HEK293 (cell line): Measurements from ENCODE around the gene RINL.

Experiments used
- CTCF ChIA-PET: fragments of 350-600 bp; formaldehyde crosslinking; extraction: SDS; loops from one replicate; lab custom pipeline; 2021; ENCODE audit warnings: antibody characterized with exemption; lab: Yijun Ruan, JAX
- POLR2A ChIA-PET: fragments of 300-600 bp; formaldehyde crosslinking; extraction: SDS; loops from one replicate; lab custom pipeline; 2020; ENCODE audit warnings: antibody characterized with exemption, inconsistent platforms; lab: Yijun Ruan, JAX
- H3K27ac ChIP-seq: fragments of 200-500 bp; sonication (Bioruptor generic); 2 replicates; pipeline ENCODE4 v1.5.1; 2014; ENCODE audit warnings: low read depth, low read length, control low read depth, inconsistent platforms; ENCODE audit errors: extremely low read depth
- H3K36me3 ChIP-seq, 2 experiments: fragments of 200-500 bp in 1 of 2; sonication (Bioruptor generic) in 1 of 2; 1 replicate in 1 of 2; 2 replicates in 1 of 2; pipeline ENCODE4 v1.5.1; 2014 to 2017; ENCODE audit warnings: inconsistent platforms in 2 of 2, low read length in 2 of 2; ENCODE audit not compliant: control insufficient read depth in 2 of 2, insufficient read depth in 1 of 2
- H3K4me1 ChIP-seq: fragments of 200-500 bp; sonication (Bioruptor generic); 2 replicates; pipeline ENCODE4 v1.5.1; 2014; ENCODE audit warnings: mild to moderate bottlenecking, low read length, inconsistent platforms; ENCODE audit not compliant: control insufficient read depth, insufficient read depth
- H3K4me3 ChIP-seq: 2 replicates; pipeline ENCODE4 v1.5.1; 2011; ENCODE audit warnings: low read depth, mild to moderate bottlenecking, control low read depth, low read length, moderate library complexity
- H3K9me3 ChIP-seq: fragments of 200-500 bp; sonication (Bioruptor generic); 2 replicates; pipeline ENCODE4 v1.5.1; 2014; ENCODE audit warnings: low read depth, low read length, inconsistent platforms; ENCODE audit not compliant: control insufficient read depth, insufficient read depth
- PRDM1 ChIP-seq: fragments of 450-650 bp; formaldehyde crosslinking; IDR thresholded peaks from 2 replicates; pipeline ENCODE4; 2016; ENCODE audit warnings: missing biosample characterization, missing genetic modification characterization
- SP7 ChIP-seq: fragments of 450-650 bp; formaldehyde crosslinking; IDR thresholded peaks from 2 replicates; pipeline ENCODE4 v1.5.1; 2016; ENCODE audit warnings: missing biosample characterization, missing genetic modification characterization
- WT1 ChIP-seq: fragments of 450-650 bp; formaldehyde crosslinking; IDR thresholded peaks from 2 replicates; pipeline ENCODE4 v1.5.1; 2016; ENCODE audit warnings: missing biosample characterization, missing genetic modification characterization
- ZBTB48 ChIP-seq: fragments of 450-650 bp; formaldehyde crosslinking; IDR thresholded peaks from 2 replicates; pipeline ENCODE4 v1.5.1; 2016; ENCODE audit warnings: missing biosample characterization, missing genetic modification characterization
- ZFP3 ChIP-seq: fragments of 450-650 bp; formaldehyde crosslinking; IDR thresholded peaks from 2 replicates; pipeline ENCODE4 v1.5.1; 2016; ENCODE audit warnings: low read depth, missing biosample characterization, missing genetic modification characterization
- ZFP69B ChIP-seq: fragments of 450-650 bp; formaldehyde crosslinking; IDR thresholded peaks from 2 replicates; pipeline ENCODE4 v1.5.1; 2016; ENCODE audit warnings: missing biosample characterization, missing genetic modification characterization
- ZNF112 ChIP-seq: fragments of 450-650 bp; formaldehyde crosslinking; IDR thresholded peaks from 2 replicates; pipeline ENCODE4 v1.5.0; 2017; ENCODE audit warnings: missing biosample characterization, missing genetic modification characterization
- ZNF174 ChIP-seq: fragments of 450-650 bp; formaldehyde crosslinking; IDR thresholded peaks from 2 replicates; pipeline ENCODE4 v1.5.0; 2017; ENCODE audit warnings: missing biosample characterization, mild to moderate bottlenecking, missing genetic modification characterization
- ZNF311 ChIP-seq: fragments of 450-650 bp; formaldehyde crosslinking; IDR thresholded peaks from 2 replicates; pipeline ENCODE4 v1.5.1; 2017; ENCODE audit warnings: missing biosample characterization, missing genetic modification characterization, borderline replicate concordance
- ZNF391 ChIP-seq: fragments of 450-650 bp; formaldehyde crosslinking; IDR thresholded peaks from 2 replicates; pipeline ENCODE4 v1.5.1; 2016; ENCODE audit warnings: low read depth, missing biosample characterization, missing genetic modification characterization, borderline replicate concordance
- TF ChIP-seq, protein P1 (sequence below): fragments of 450-650 bp; formaldehyde crosslinking; conservative IDR thresholded peaks from 2 replicates; pipeline ENCODE4 v1.5.1; 2016; ENCODE audit warnings: low read depth, missing biosample characterization, missing genetic modification characterization
- TF ChIP-seq, protein P2 (sequence below): fragments of 450-650 bp; formaldehyde crosslinking; IDR thresholded peaks from 2 replicates; pipeline ENCODE4 v1.5.0; 2017; ENCODE audit warnings: missing biosample characterization, missing genetic modification characterization, borderline replicate concordance
- TF ChIP-seq, protein P3 (sequence below): fragments of 450-650 bp; formaldehyde crosslinking; IDR thresholded peaks from 2 replicates; pipeline ENCODE4 v1.5.1; 2017; ENCODE audit warnings: missing biosample characterization, mild to moderate bottlenecking, missing genetic modification characterization, moderate library complexity
- TF ChIP-seq, protein P4 (sequence below): fragments of 450-650 bp; formaldehyde crosslinking; IDR thresholded peaks from 2 replicates; pipeline ENCODE4 v1.5.1; 2016; ENCODE audit warnings: missing biosample characterization, missing genetic modification characterization
- TF ChIP-seq, protein P5 (sequence below): fragments of 450-650 bp; formaldehyde crosslinking; IDR thresholded peaks from 2 replicates; pipeline ENCODE4 v1.5.1; 2016; ENCODE audit warnings: missing biosample characterization, missing genetic modification characterization
- TF ChIP-seq, protein P6 (sequence below): fragments of 450-650 bp; formaldehyde crosslinking; optimal IDR thresholded peaks from 2 replicates; pipeline ENCODE3; 2016; ENCODE audit warnings: missing biosample characterization, mild to moderate bottlenecking, missing genetic modification characterization
- TF ChIP-seq, protein P7 (sequence below): fragments of 450-650 bp; formaldehyde crosslinking; IDR thresholded peaks from 2 replicates; pipeline ENCODE4 v1.5.1; 2016; ENCODE audit warnings: missing biosample characterization, missing genetic modification characterization

The RINL gene

DNA sequence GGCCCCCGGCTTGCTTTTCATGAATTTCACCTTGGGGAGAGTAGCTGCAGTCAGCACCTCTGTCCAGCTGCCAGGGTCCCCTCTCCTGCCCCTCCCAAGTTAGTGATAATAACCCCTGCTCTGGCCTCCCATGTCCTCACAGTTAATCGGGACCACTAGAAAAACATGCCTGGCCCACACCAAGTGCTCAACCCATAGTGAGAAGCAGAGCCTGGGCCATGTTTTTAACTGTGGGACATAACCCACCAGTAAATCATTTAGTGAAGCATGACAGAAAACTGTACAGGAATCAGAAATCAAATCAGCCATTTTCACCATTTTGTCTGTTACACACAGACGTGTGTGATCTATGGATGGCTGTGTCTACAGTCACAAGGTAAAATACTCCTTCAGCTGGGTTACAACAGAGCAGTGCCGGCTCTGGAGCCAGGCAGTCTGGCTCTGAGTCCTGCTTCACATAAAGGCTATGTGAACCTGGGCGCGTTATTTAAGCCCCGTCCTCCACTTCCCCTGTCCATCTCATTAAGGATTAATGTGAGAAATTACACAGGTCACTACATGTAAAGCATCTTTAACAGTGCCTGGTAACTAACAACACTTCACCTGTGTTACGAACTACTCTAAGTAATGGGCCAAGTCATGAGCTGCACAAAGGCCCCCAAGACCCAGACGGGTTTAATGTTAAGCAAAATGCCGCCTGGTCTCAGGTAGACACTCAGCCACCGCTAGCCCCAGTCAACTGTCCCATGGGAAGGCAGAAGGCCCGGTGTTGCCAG lies 38.9 kb downstream of the RINL start (continued):
- TF ChIP-seq, protein P1, sequence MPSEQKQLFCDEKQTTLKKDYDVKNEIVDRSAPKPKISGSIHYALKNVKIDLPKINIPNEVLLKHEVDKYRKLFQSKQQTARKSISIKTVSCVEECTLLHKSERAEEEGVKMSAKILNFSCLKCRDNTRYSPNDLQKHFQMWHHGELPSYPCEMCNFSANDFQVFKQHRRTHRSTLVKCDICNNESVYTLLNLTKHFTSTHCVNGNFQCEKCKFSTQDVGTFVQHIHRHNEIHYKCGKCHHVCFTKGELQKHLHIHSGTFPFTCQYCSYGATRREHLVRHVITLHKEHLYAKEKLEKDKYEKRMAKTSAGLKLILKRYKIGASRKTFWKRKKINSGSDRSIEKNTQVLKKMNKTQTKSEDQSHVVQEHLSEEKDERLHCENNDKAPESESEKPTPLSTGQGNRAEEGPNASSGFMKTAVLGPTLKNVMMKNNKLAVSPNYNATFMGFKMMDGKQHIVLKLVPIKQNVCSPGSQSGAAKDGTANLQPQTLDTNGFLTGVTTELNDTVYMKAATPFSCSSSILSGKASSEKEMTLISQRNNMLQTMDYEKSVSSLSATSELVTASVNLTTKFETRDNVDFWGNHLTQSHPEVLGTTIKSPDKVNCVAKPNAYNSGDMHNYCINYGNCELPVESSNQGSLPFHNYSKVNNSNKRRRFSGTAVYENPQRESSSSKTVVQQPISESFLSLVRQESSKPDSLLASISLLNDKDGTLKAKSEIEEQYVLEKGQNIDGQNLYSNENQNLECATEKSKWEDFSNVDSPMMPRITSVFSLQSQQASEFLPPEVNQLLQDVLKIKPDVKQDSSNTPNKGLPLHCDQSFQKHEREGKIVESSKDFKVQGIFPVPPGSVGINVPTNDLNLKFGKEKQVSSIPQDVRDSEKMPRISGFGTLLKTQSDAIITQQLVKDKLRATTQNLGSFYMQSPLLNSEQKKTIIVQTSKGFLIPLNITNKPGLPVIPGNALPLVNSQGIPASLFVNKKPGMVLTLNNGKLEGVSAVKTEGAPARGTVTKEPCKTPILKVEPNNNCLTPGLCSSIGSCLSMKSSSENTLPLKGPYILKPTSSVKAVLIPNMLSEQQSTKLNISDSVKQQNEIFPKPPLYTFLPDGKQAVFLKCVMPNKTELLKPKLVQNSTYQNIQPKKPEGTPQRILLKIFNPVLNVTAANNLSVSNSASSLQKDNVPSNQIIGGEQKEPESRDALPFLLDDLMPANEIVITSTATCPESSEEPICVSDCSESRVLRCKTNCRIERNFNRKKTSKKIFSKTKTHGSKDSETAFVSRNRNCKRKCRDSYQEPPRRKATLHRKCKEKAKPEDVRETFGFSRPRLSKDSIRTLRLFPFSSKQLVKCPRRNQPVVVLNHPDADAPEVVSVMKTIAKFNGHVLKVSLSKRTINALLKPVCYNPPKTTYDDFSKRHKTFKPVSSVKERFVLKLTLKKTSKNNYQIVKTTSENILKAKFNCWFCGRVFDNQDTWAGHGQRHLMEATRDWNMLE (tag by site-specific recombination): no peak
- TF ChIP-seq SP7 (tag by site-specific recombination): no peak
- TF ChIP-seq ZNF391 (tag by site-specific recombination): 0 out of 2 replicates have a peak, but pooled peaks have one; percentile 49
- TF ChIP-seq ZFP3 (tag by site-specific recombination): no peak
- no peak for TF ChIP-seq ZNF174 (tag by site-specific recombination)
- TF ChIP-seq, protein P2, sequence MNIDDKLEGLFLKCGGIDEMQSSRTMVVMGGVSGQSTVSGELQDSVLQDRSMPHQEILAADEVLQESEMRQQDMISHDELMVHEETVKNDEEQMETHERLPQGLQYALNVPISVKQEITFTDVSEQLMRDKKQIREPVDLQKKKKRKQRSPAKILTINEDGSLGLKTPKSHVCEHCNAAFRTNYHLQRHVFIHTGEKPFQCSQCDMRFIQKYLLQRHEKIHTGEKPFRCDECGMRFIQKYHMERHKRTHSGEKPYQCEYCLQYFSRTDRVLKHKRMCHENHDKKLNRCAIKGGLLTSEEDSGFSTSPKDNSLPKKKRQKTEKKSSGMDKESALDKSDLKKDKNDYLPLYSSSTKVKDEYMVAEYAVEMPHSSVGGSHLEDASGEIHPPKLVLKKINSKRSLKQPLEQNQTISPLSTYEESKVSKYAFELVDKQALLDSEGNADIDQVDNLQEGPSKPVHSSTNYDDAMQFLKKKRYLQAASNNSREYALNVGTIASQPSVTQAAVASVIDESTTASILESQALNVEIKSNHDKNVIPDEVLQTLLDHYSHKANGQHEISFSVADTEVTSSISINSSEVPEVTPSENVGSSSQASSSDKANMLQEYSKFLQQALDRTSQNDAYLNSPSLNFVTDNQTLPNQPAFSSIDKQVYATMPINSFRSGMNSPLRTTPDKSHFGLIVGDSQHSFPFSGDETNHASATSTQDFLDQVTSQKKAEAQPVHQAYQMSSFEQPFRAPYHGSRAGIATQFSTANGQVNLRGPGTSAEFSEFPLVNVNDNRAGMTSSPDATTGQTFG (tag by site-specific recombination): no peak
- TF ChIP-seq, all 188 proteins: peak for 4

DNA sequence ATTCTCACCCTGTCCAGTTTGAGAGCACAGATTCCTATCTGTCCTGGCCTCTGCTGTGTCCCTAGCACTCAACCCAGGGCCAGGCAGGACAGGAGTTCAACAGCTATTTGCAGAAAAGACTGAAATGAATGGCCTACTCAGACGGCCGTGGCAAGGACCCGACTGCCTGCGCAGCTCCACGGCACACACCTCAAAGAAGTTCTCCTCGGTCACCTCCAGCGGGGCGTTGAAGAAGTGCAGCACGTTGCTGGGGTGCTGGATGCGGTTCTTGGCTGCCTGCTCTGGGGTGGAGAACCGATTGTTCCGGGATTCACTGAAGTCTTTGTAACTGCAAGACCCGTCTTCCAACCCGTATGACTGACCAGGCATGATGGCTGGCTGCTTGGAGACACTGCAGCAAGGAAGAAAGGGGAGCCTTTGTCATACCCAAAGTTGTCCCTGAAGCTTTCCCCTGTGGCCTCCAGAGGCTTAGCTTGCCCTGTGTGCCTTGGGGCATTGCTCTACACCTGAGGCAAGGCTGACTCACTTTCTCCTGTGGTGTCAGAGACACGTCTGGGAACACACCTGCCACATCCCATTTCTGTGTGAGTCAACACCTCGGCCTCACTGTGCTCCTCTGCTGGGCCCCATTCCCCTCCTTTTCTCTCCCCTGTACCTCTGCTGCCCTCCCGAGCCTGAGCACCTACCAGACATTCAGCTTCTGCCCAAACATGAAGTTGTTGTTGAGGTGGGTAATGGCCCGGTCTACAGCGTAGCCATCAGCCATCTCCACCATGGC lies 39.7 kb downstream of the RINL start:
- H3K4me1 ChIP-seq: 0 out of 2 replicates have a peak, but pooled peaks cover under 1% of the 10 kb centered on the region
- CTCF ChIA-PET: interaction anchor here (0.6 to 1.2 kb wide), 6 partner anchors 22 to 294 kb away, joined by 3 to 6 read pairs (median 3); no protein-coding TSS in a partner anchor
- TF ChIP-seq WT1 (tag by site-specific recombination): peak; percentile 22
- TF ChIP-seq ZFP69B (tag by site-specific recombination): peak; percentile 84
- TF ChIP-seq, protein P3, sequence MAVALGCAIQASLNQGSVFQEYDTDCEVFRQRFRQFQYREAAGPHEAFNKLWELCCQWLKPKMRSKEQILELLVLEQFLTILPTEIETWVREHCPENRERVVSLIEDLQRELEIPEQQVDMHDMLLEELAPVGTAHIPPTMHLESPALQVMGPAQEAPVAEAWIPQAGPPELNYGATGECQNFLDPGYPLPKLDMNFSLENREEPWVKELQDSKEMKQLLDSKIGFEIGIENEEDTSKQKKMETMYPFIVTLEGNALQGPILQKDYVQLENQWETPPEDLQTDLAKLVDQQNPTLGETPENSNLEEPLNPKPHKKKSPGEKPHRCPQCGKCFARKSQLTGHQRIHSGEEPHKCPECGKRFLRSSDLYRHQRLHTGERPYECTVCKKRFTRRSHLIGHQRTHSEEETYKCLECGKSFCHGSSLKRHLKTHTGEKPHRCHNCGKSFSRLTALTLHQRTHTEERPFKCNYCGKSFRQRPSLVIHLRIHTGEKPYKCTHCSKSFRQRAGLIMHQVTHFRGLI (tag by site-specific recombination): no peak
- TF ChIP-seq ZBTB48: 0 out of 2 replicates have a peak, but pooled peaks have one; percentile 14
- TF ChIP-seq PRDM1 (tag by site-specific recombination): peak; percentile 77; the same call in 1 of the 2 replicates
- TF ChIP-seq ZNF311 (tag by site-specific recombination): no peak
- TF ChIP-seq, protein P4, sequence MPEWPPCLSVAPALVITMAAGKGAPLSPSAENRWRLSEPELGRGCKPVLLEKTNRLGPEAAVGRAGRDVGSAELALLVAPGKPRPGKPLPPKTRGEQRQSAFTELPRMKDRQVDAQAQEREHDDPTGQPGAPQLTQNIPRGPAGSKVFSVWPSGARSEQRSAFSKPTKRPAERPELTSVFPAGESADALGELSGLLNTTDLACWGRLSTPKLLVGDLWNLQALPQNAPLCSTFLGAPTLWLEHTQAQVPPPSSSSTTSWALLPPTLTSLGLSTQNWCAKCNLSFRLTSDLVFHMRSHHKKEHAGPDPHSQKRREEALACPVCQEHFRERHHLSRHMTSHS: no peak
- no peak for TF ChIP-seq ZNF112
- TF ChIP-seq, protein P5, sequence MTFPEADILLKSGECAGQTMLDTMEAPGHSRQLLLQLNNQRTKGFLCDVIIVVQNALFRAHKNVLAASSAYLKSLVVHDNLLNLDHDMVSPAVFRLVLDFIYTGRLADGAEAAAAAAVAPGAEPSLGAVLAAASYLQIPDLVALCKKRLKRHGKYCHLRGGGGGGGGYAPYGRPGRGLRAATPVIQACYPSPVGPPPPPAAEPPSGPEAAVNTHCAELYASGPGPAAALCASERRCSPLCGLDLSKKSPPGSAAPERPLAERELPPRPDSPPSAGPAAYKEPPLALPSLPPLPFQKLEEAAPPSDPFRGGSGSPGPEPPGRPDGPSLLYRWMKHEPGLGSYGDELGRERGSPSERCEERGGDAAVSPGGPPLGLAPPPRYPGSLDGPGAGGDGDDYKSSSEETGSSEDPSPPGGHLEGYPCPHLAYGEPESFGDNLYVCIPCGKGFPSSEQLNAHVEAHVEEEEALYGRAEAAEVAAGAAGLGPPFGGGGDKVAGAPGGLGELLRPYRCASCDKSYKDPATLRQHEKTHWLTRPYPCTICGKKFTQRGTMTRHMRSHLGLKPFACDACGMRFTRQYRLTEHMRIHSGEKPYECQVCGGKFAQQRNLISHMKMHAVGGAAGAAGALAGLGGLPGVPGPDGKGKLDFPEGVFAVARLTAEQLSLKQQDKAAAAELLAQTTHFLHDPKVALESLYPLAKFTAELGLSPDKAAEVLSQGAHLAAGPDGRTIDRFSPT (tag by site-specific recombination): peak; percentile 47; the same call in 1 of the 2 replicates
- TF ChIP-seq, protein P6, sequence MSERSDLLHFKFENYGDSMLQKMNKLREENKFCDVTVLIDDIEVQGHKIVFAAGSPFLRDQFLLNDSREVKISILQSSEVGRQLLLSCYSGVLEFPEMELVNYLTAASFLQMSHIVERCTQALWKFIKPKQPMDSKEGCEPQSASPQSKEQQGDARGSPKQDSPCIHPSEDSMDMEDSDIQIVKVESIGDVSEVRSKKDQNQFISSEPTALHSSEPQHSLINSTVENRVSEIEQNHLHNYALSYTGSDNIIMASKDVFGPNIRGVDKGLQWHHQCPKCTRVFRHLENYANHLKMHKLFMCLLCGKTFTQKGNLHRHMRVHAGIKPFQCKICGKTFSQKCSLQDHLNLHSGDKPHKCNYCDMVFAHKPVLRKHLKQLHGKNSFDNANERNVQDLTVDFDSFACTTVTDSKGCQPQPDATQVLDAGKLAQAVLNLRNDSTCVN (tag by site-specific recombination): no peak
- TF ChIP-seq, protein P7, sequence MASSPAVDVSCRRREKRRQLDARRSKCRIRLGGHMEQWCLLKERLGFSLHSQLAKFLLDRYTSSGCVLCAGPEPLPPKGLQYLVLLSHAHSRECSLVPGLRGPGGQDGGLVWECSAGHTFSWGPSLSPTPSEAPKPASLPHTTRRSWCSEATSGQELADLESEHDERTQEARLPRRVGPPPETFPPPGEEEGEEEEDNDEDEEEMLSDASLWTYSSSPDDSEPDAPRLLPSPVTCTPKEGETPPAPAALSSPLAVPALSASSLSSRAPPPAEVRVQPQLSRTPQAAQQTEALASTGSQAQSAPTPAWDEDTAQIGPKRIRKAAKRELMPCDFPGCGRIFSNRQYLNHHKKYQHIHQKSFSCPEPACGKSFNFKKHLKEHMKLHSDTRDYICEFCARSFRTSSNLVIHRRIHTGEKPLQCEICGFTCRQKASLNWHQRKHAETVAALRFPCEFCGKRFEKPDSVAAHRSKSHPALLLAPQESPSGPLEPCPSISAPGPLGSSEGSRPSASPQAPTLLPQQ: peak; percentile 63; the same call in 1 of the 2 replicates

More for the DNA sequence above, 39.7 kb downstream of the RINL start:
- peaks cover 82 to 86% of the 10 kb centered on the region in 2 experiments for H3K36me3 ChIP-seq
- no peaks in the 10 kb centered on the region for H3K9me3 ChIP-seq
- POLR2A ChIA-PET: interaction anchor here (0.6 to 4.6 kb wide), 8 partner anchors 9 to 580 kb away, joined by 3 to 67 read pairs (median 5); partner anchors contain the start of genes HNRNPL, MRPS12 and SARS2
- H3K4me3 ChIP-seq: no peak overlapping the region
- H3K27ac ChIP-seq: peak overlapping the region; percentile 63
